HG03575 (cell line): ENCODE data around the gene MVP.

Source experiments
- ATAC-seq: cut with Tn5 transposase; IDR thresholded peaks from one replicate; pipeline ENCODE4 v1.9.1; 2021; ENCODE audit not compliant: unreplicated experiment, insufficient number of reproducible peaks, low FRiP score; ENCODE audit errors: extremely low read depth

MVP gene

GRCh38 chr16:29836623-29837022 is 16.4 kb downstream of the MVP start:
- no peak for ATAC-seq

DNA sequence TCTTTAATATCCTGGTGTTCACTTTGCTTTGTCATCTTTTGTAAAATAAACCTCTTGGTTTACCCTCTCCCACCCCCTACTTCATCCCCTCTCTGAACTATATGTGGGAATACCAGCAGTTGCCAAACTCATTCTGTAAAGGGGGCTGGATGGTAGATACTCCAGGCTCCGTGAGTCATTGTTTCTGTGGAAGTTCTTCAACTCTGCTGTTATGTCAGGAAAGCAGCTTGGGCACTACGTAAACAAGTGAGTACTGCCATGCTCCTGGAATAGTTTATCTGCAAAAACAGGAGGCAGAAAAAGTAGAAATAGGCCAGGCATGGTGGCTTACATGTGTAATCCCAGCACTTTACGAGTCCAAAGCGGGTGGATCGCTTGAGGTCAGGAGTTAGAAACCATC is 17.6 kb downstream of the MVP start:
- no peak for ATAC-seq

DNA sequence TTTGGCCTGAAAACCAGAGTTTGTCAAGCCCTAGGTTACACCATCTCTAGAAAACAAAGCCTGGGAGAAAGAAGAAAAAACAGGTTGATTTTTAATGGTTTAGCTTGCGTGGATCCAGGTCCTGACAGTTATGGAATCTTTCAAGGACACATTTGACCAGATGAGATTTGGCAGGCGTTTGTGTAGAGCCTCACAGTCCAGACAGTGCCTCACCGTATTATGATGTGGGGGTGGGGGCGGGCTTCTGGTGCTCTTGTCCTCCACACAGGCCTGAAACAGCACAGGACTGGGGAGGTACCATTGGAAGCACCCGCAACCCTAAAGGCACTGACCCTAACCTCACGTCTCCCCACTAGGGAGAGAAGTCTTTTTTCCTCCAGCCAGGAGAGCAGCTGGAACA is 19.6 kb downstream of the MVP start:
- no peak for ATAC-seq

- no peak for ATAC-seq
Observed at GRCh38 chr16:29840240-29840639, 20.0 kb downstream of the MVP start.

GRCh38 chr16:29841631-29842030 is 21.4 kb downstream of the MVP start:
- no peak for ATAC-seq

DNA sequence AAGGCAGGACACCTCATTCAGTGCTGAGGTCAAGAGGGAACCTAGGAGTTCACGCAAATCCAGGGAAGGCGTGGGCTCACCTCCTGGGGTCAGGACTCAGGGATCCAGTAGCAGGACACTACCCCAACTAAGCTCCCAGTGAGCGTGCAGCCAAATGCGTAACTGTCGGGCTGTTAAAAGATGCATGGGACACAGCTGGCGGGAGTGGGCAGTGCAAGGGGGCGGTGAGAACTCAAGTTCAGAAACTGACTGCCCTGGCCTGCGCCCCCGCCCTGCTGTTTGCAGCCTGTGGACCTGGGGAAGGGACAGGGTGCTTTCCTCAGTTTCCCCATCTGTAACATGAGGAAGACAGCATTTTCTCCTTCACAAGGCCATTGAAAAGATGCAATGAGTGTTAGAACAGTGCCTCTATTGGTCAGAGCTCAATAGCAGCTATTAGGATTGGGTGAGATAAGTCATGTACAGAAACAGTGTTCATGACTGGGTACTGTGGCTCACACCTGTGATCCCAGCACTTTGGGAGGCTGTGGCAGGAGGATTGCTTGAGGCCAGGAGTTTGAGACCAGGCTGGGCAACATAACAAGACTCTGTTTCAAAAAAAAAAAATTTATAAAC is 22.6 kb downstream of the MVP start:
- ATAC-seq, result no peak

- ATAC-seq, result no peak
Observed at GRCh38 chr16:29843931-29844330, 23.7 kb downstream of the MVP start.

DNA sequence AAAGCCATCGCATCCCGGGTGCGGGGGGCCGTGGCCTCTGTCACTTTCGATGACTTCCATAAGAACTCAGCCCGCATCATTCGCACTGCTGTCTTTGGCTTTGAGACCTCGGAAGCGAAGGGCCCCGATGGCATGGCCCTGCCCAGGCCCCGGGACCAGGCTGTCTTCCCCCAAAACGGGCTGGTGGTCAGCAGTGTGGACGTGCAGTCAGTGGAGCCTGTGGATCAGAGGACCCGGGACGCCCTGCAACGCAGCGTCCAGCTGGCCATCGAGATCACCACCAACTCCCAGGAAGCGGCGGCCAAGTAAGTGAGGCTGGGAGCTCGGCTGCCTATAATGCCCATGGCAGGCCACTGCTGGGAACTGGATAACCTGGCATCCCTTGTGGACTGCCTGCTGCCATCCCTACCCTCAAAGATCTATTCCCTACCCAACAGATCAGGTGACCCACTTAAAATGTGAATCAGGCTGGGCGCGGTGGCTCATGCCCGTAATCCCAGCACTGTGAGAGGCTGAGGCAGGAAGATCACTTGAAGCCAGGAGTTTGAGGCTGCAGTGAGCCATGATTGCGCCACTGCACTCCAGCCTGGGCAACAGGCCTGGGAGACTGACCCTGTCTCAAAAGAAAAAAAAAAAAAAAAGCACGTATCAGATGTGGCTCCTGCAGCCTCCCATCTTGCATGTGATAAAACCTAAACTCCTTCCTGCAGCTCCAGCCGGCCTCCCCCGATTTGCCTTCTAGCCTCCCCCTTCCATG is 24.5 kb downstream of the MVP start:
- ATAC-seq, result no peak

GRCh38 chr16:29845656-29846055 is 25.4 kb downstream of the MVP start:
- ATAC-seq, result no peak

GRCh38 chr16:29848420-29849297 is 28.4 kb downstream of the MVP start:
- no peak for ATAC-seq

DNA sequence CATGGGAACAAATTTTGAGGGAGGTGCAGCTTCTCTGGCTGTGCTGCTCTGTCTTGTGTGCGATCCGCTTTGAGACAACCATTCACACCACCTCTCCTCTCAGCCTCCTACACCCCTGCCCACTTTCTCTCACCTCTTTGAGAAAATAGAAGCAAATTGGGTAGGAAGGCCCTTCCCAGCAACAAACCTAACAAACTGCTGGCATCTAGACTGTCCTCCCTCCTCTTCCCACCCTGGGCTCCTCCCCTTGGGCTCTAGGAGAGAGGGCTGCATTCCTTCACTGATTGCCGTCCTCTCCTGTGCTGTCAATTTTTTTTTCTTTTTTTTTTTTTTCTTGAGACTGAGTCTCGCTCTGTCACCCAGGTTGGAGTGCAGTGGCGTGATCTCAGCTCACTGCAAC is 29.2 kb downstream of the MVP start:
- ATAC-seq, result no peak

DNA sequence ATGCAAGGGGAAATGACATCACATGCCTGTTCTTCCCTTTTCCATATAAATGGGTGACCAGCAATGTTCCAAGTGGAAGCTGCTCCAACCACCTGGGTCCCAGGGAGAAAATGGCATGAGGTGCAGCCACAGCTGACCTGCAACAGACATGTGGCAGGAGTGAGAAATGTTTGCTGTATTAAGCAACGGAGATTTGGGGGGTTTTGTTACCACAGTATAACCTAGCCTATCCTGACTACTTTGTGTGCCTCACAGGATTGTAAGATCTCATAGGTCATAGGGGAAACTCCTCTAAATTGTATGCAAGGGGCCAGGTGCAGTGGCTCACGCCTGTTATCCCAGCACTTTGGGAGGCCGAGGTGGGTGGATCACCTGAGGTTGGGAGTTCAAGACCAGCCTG is 30.7 kb downstream of the MVP start:
- no peak for ATAC-seq

DNA sequence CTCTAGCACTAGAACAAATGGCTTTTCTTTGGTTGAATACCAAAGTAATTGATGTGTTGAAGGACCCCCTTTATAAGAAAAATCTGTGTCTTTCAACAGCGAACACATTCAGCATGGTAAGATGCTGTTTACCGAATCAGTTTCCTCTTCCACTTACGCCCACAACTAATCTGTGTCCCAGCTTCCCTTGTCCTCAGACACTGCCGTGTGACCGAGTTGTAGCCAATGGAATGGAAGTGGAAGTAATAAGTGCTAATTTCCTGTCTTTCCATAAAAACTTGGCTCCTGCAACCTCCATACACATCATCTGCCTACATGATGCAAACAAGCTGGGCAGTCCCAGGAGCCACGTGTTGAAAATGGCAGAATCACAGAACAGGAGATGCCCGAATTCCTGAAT is 32.4 kb downstream of the MVP start:
- ATAC-seq, result no peak

GRCh38 chr16:29854520-29855100 is 34.3 kb downstream of the MVP start:
- no peak for ATAC-seq

DNA sequence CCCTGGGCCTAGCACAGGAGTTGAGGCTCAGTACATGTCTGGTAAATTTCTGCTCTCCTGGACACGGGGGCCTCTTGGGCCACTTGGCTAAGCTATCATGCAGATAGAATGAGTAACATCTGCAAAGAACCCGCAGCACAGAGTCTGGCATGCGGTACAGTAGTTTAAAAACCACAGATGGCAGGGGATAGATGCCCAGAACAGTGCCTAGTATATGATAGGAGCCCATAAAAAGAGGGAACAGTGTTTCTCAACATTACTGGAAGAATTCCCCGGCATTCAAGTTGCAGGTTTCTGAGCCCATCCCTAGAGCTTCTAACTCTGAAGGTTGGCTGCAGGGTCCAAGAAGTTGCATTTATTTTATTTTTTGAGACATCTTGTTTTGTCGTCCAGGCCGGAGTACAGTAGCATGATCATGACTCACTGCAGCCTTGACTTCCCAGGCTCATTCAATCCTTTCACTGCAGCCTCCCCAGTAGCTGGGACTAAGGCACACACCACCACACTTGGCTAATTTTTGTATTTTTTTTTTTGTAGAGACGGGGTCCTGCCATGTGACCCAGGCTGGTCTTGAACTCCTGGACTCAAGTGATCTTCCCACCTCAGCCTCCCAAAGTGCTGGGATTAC is 37.0 kb downstream of the MVP start:
- ATAC-seq, result no peak

GRCh38 chr16:29858149-29858849 is 38.0 kb downstream of the MVP start:
- no peak for ATAC-seq

GRCh38 chr16:29858974-29859373 is 38.7 kb downstream of the MVP start:
- no peak for ATAC-seq

DNA sequence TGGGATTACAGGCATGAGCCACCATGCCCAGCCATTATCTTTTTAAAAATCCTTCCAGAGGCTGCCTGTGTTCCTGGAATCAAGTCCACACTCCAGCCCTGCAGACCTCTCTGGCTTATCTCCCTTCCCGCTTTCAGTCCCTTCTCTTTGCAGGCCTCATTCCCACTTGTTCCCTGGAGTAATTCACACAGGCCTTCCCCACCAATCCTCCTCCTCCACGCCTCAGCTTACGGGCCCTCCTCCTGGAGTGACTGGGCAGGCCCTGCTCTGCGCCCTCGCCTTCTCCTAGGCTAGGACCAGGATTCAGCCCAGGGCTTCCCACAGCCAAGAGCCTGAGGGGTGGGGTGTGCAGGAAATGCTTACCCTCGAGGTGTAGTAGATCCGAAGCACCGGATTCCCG is 40.0 kb downstream of the MVP start:
- ATAC-seq, result no peak
